Activated CD8-positive, alpha-beta memory T cell treated with anti-CD3 and anti-CD28 coated beads, Interleukin-2, amount 10 ng/mL, durations not matched to agents 7 days and 5 days (primary cell): Measurements from ENCODE around the gene HPSE. TPM values are rescaled to one million over a fixed set of nuclear protein-coding genes. Genes with fewer than 3 reads are reported as not detected.

ENCODE experiments used
- ATAC-seq: fragments of 150-1000 bp; cut with Tn5 transposase; one replicate; pipeline ENCODE4 v1.10.0; 2021; ENCODE audit warnings: moderate library complexity
- CTCF ChIA-PET: fragments of 350-600 bp; sonication (Branson Sonifier 250); formaldehyde crosslinking; loops from one replicate; lab custom pipeline; 2021; ENCODE audit warnings: antibody characterized with exemption; lab: Charles Lee
- DNase-seq: peaks from one replicate; pipeline ENCODE4 v3.0.0-alpha.2; 2020
- H3K27ac Mint-ChIP-seq: one replicate; pipeline ENCODE4 v1.8.0; 2021; ENCODE audit warnings: mild to moderate bottlenecking, mixed read lengths
- H3K27me3 Mint-ChIP-seq: one replicate; pipeline ENCODE4 v1.8.0; 2021; ENCODE audit warnings: mixed read lengths
- H3K36me3 Mint-ChIP-seq: one replicate; pipeline ENCODE4 v1.8.0; 2021; ENCODE audit warnings: mild to moderate bottlenecking, mixed read lengths
- H3K4me1 Mint-ChIP-seq: one replicate; pipeline ENCODE4 v1.8.0; 2021; ENCODE audit warnings: mixed read lengths
- H3K4me3 Mint-ChIP-seq: one replicate; pipeline ENCODE4 v1.8.0; 2021; ENCODE audit warnings: mild to moderate bottlenecking, moderate library complexity, mixed read lengths
- H3K9me3 Mint-ChIP-seq: one replicate; pipeline ENCODE4 v1.8.0; 2022; ENCODE audit warnings: low read depth, mixed read lengths
- total RNA-seq, 2 experiments: library from RNA; stranded (reverse); gene quantifications; one replicate each; pipeline ENCODE4 v1.2.3, GENCODE V29; 2021

HPSE gene
- total RNA-seq, 2 experiments from 2014 or later: 18.4 to 19.6 TPM

- no peak overlapping the region for H3K27ac Mint-ChIP-seq
- H3K36me3 Mint-ChIP-seq: peaks cover 3% of the 10 kb centered on the region
- CTCF ChIA-PET: interaction anchor here (0.6 to 5.5 kb wide), 15 partner anchors 8 to 216 kb away, joined by 3 to 52 read pairs (median 10); partner anchors contain the start of genes COPS4 and PLAC8
- peaks cover 14% of the 10 kb centered on the region for H3K4me1 Mint-ChIP-seq
- peaks cover 15% of the 10 kb centered on the region for H3K27me3 Mint-ChIP-seq
- DNase-seq: no peak
- H3K9me3 Mint-ChIP-seq: no peaks in the 10 kb centered on the region
- ATAC-seq: no peak
- H3K4me3 Mint-ChIP-seq: no peak overlapping the region
Measured at GRCh38 chr4:83250687-83251446, 83.8 kb downstream of the HPSE start.

GRCh38 chr4:83248486-83248885 lies 86.2 kb downstream of the HPSE start:
- Mint-ChIP-seq H3K27ac (no peak overlapping the region), H3K4me3 (no peak overlapping the region), H3K36me3 (peaks cover 11% of the 10 kb centered on the region), H3K27me3 (peaks cover 37% of the 10 kb centered on the region), H3K9me3 (no peaks in the 10 kb centered on the region), H3K4me1 (peaks cover 11% of the 10 kb centered on the region)
- no peak for ATAC-seq
- CTCF ChIA-PET: interaction anchor here (1.2 kb wide), 1 partner anchor 180 kb away, joined by 4 read pairs; no protein-coding TSS in a partner anchor
- DNase-seq: no peak

- Mint-ChIP-seq H3K4me3 (no peak overlapping the region), H3K27ac (no peak overlapping the region), H3K4me1 (peaks cover 5% of the 10 kb centered on the region), H3K27me3 (peaks cover 45% of the 10 kb centered on the region), H3K36me3 (peaks cover 13% of the 10 kb centered on the region), H3K9me3 (no peaks in the 10 kb centered on the region)
- no peak for ATAC-seq
- CTCF ChIA-PET: no interaction called here
- DNase-seq: no peak
Measured at GRCh38 chr4:83247415-83248357, 87.0 kb downstream of the HPSE start.

Other genes starting within 250 kb of the HPSE start
- gene PLAC8, start 220.1 kb downstream of the HPSE start, total RNA-seq: 10 to 100 TPM; 23.3 to 44.2 TPM
- 10 to 100 TPM; 20.6 to 21.9 TPM for gene COQ2, start 50.0 kb downstream of the HPSE start, total RNA-seq
- gene HELQ, start 121.0 kb upstream of the HPSE start, total RNA-seq: 10 to 100 TPM; 14.8 to 16.7 TPM
- 10 to 100 TPM; 53.9 to 64.4 TPM for gene MRPS18C, start 121.2 kb upstream of the HPSE start, total RNA-seq
- 10 to 100 TPM; 11.3 to 11.5 TPM for gene ABRAXAS1, start 150.3 kb upstream of the HPSE start, total RNA-seq
- gene GPAT3, start 201.3 kb upstream of the HPSE start, total RNA-seq: 10 to 100 TPM; 25.9 to 34.0 TPM